ENCODE results near the gene SLC6A12.
"Not testable (repeated sequence)": the region's sequence is repeated elsewhere in the genome, so short reads cannot be mapped to it uniquely, and the experiment has no call there.

The SLC6A12 gene

GRCh38 chr12:214003-214741, at the start of gene SLC6A12:
Gene SLC6A12, minus strand, starts transcription at chr12:214157. Its CDS starts 4,171 bp downstream, at chr12:209986.
- no peak for DNase-seq

GRCh38 chr12:263574-263973, 49.6 kb upstream of the SLC6A12 start:
- DNase-seq: peak; percentile 15

GRCh38 chr12:262817-263216, 48.9 kb upstream of the SLC6A12 start, which contains the start of gene SLC6A13:
Gene SLC6A13, minus strand, starts transcription at chr12:262836. Its CDS starts 2,784 bp downstream, at chr12:260052.
- DNase-seq: no peak

GRCh38 chr12:262113-262512, 48.2 kb upstream of the SLC6A12 start:
- no peak for DNase-seq

- DNase-seq: no peak
Observed at GRCh38 chr12:257521-258321, 43.8 kb upstream of the SLC6A12 start.

GRCh38 chr12:256958-257357, 43.0 kb upstream of the SLC6A12 start:
- no peak for DNase-seq

- no peak for DNase-seq
Observed at GRCh38 chr12:256225-256624, 42.3 kb upstream of the SLC6A12 start.

- DNase-seq: no peak
Observed at GRCh38 chr12:254912-255311, 41.0 kb upstream of the SLC6A12 start.

GRCh38 chr12:254039-254438, 40.1 kb upstream of the SLC6A12 start:
- DNase-seq: no peak

- no peak for DNase-seq
Observed at GRCh38 chr12:253116-253831, 39.3 kb upstream of the SLC6A12 start.

GRCh38 chr12:252636-253035, 38.7 kb upstream of the SLC6A12 start:
- no peak for DNase-seq

GRCh38 chr12:247271-247670, 33.3 kb upstream of the SLC6A12 start:
- no peak for DNase-seq

GRCh38 chr12:243381-243780, 29.4 kb upstream of the SLC6A12 start:
- DNase-seq: no peak

- no peak for DNase-seq
Observed at GRCh38 chr12:242496-242895, 28.5 kb upstream of the SLC6A12 start.

GRCh38 chr12:241266-241665, 27.3 kb upstream of the SLC6A12 start:
- no peak for DNase-seq

GRCh38 chr12:240566-240965, 26.6 kb upstream of the SLC6A12 start:
- no peak for DNase-seq

GRCh38 chr12:238736-239398, 24.9 kb upstream of the SLC6A12 start:
- no peak for DNase-seq

GRCh38 chr12:238116-238515, 24.2 kb upstream of the SLC6A12 start:
- DNase-seq: no peak

- DNase-seq: no peak
Observed at GRCh38 chr12:237026-237815, 23.3 kb upstream of the SLC6A12 start.

- DNase-seq: no peak
Observed at GRCh38 chr12:236445-236844, 22.5 kb upstream of the SLC6A12 start.

- not testable (repeated sequence) for DNase-seq
Observed at GRCh38 chr12:235967-236366, 22.0 kb upstream of the SLC6A12 start.

- no peak for DNase-seq
Observed at GRCh38 chr12:234891-235415, 21.0 kb upstream of the SLC6A12 start.

All from NCI-H226 (cell line).